WTC11 (cell line): Measurements from ENCODE around the gene AP1S1. TPM values are rescaled to one million over a fixed set of nuclear protein-coding genes. Genes with fewer than 3 reads are reported as not detected.

ENCODE experiments used
- ATAC-seq: fragments of 200-7000 bp; cut with Tn5 transposase; 2 replicates; pipeline ENCODE4 v1.10.0; 2021; ENCODE audit warnings: mild to moderate bottlenecking, moderate library complexity
- CTCF ChIA-PET: fragments of 300-600 bp; sonication (Branson Sonifier 250); formaldehyde crosslinking; loops from one replicate; lab custom pipeline; 2021; ENCODE audit warnings: antibody characterized with exemption; lab: Charles Lee
- POLR2A ChIA-PET: fragments of 350-600 bp; sonication (Branson Sonifier 250); formaldehyde crosslinking; loops from one replicate; lab custom pipeline; 2021; ENCODE audit warnings: antibody characterized with exemption; lab: Charles Lee
- DNase-seq: peaks from one replicate; pipeline ENCODE4 v3.0.0; 2021; ENCODE audit warnings: low spot score
- H3K27ac Mint-ChIP-seq: 2 replicates; pipeline ENCODE4 v1.8.0; 2021; ENCODE audit warnings: mixed read lengths
- H3K27me3 Mint-ChIP-seq: 2 replicates; pipeline ENCODE4 v1.8.0; 2021; ENCODE audit warnings: low read depth, mild to moderate bottlenecking, moderate library complexity, mixed read lengths
- H3K36me3 Mint-ChIP-seq: 2 replicates; pipeline ENCODE4 v1.8.0; 2021; ENCODE audit warnings: mixed read lengths
- H3K4me1 Mint-ChIP-seq: 2 replicates; pipeline ENCODE4 v1.8.0; 2022; ENCODE audit warnings: mixed read lengths
- H3K4me3 Mint-ChIP-seq: 2 replicates; pipeline ENCODE4 v1.8.0; 2021; ENCODE audit warnings: mild to moderate bottlenecking, moderate library complexity, mixed read lengths
- H3K9me3 Mint-ChIP-seq: 2 replicates; pipeline ENCODE4 v1.8.0; 2021; ENCODE audit warnings: mixed read lengths
- MXD4 ChIP-seq: fragments of 250-450 bp; sonication (Bioruptor Pico); IDR thresholded peaks from 2 replicates; pipeline ENCODE4 v1.8.0; 2021; ENCODE audit warnings: mild to moderate bottlenecking, moderate library complexity, borderline replicate concordance
- ZNF121 ChIP-seq: sonication (generic); formaldehyde crosslinking; IDR thresholded peaks from 2 replicates; pipeline ENCODE4 v1.8.0; 2023; ENCODE audit warnings: missing genetic modification reagents
- total RNA-seq: library from RNA; stranded (reverse); gene quantifications from 3 replicates; pipeline ENCODE4 v1.2.3, GENCODE V29; 2021
- TF ChIP-seq, protein P1 (sequence below): sonication (generic); formaldehyde crosslinking; IDR thresholded peaks from 2 replicates; pipeline ENCODE4 v1.8.1; 2023; ENCODE audit warnings: mild to moderate bottlenecking, missing genetic modification reagents, borderline replicate concordance
- TF ChIP-seq, protein P2 (sequence below): sonication (generic); formaldehyde crosslinking; IDR thresholded peaks from 2 replicates; pipeline ENCODE4 v1.8.0; 2023; ENCODE audit warnings: missing genetic modification reagents
- TF ChIP-seq, protein P3 (sequence below): sonication (generic); formaldehyde crosslinking; IDR thresholded peaks from 2 replicates; pipeline ENCODE4 v1.8.0; 2022; ENCODE audit warnings: missing genetic modification reagents
- TF ChIP-seq, protein P4 (sequence below): sonication (generic); formaldehyde crosslinking; IDR thresholded peaks from 2 replicates; pipeline ENCODE4 v1.8.1; 2023; ENCODE audit warnings: mild to moderate bottlenecking, missing genetic modification reagents
- TF ChIP-seq, protein P5 (sequence below): sonication (generic); formaldehyde crosslinking; IDR thresholded peaks from 2 replicates; pipeline ENCODE4 v1.8.0; 2022; ENCODE audit warnings: mild to moderate bottlenecking, missing genetic modification reagents
- TF ChIP-seq, protein P6 (sequence below): sonication (generic); formaldehyde crosslinking; IDR thresholded peaks from 2 replicates; pipeline ENCODE4 v1.8.1; 2023; ENCODE audit warnings: mild to moderate bottlenecking, moderate library complexity, missing genetic modification reagents

The AP1S1 gene
- total RNA-seq, 1 experiment from 2014 or later, result 60.7 TPM

DNA sequence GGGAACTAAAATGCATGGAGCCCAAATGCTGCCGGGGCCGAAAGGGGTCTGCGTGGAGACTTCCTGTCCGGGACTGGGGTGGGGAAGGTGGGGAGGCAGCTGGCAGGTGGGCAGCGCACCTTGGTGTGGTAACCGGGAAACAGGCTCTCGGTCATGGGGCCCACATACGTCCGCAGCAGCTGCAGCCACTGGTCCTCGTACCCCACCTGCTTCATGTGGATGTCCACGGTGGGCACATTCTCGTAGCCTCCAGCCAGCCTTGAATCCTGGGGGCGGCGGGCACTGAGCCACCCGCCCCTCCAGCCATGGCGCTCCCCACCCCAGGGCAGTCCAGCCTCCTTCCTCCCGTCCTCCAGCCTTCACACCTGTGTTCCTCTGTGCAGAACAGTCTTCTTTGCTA is 53.2 kb downstream of the AP1S1 start (continued):
- TF ChIP-seq, protein P1, sequence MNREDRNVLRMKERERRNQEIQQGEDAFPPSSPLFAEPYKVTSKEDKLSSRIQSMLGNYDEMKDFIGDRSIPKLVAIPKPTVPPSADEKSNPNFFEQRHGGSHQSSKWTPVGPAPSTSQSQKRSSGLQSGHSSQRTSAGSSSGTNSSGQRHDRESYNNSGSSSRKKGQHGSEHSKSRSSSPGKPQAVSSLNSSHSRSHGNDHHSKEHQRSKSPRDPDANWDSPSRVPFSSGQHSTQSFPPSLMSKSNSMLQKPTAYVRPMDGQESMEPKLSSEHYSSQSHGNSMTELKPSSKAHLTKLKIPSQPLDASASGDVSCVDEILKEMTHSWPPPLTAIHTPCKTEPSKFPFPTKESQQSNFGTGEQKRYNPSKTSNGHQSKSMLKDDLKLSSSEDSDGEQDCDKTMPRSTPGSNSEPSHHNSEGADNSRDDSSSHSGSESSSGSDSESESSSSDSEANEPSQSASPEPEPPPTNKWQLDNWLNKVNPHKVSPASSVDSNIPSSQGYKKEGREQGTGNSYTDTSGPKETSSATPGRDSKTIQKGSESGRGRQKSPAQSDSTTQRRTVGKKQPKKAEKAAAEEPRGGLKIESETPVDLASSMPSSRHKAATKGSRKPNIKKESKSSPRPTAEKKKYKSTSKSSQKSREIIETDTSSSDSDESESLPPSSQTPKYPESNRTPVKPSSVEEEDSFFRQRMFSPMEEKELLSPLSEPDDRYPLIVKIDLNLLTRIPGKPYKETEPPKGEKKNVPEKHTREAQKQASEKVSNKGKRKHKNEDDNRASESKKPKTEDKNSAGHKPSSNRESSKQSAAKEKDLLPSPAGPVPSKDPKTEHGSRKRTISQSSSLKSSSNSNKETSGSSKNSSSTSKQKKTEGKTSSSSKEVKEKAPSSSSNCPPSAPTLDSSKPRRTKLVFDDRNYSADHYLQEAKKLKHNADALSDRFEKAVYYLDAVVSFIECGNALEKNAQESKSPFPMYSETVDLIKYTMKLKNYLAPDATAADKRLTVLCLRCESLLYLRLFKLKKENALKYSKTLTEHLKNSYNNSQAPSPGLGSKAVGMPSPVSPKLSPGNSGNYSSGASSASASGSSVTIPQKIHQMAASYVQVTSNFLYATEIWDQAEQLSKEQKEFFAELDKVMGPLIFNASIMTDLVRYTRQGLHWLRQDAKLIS, result no peak
- TF ChIP-seq, protein P2, sequence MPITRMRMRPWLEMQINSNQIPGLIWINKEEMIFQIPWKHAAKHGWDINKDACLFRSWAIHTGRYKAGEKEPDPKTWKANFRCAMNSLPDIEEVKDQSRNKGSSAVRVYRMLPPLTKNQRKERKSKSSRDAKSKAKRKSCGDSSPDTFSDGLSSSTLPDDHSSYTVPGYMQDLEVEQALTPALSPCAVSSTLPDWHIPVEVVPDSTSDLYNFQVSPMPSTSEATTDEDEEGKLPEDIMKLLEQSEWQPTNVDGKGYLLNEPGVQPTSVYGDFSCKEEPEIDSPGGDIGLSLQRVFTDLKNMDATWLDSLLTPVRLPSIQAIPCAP (CRISPR knock-in tag), result no peak
- no peak for TF ChIP-seq MXD4

DNA sequence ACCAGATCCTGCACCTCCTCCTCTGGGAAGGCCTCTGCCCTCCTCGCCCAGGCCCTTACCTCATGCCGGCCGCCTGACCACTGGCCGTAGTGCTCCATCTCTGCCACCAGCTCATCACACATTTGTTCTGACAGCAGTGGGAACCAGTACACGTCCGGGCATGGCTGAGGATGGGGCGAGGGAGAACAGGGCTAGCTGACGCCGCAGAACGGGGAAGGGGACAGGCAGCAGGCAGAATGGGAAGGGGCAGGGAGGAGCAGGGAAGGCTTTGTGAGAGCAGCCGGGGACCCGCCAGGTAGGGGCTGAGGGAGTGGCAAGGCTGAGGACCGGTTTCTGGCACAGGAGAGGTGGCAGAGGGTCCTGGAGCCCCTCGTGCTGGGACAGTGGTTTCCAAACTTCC is 54.5 kb downstream of the AP1S1 start:
- Mint-ChIP-seq H3K4me1 (no peaks in the 10 kb centered on the region; the same call in 1 of the 2 replicates), H3K4me3 (no peak overlapping the region), H3K27me3 (no peaks in the 10 kb centered on the region), H3K9me3 (no peaks in the 10 kb centered on the region), H3K27ac (peak overlapping the region; percentile 74), H3K36me3 (peaks cover 3% of the 10 kb centered on the region; the same call in 1 of the 2 replicates)
- CTCF ChIA-PET, result interaction anchor here (0.7 to 1.0 kb wide), 3 partner anchors 9 to 114 kb away, joined by 3 read pairs; partner anchors contain the start of gene ZNHIT1
- POLR2A ChIA-PET, result no interaction called here
- ATAC-seq, result no peak
- DNase-seq, result no peak
- TF ChIP-seq, protein P3, sequence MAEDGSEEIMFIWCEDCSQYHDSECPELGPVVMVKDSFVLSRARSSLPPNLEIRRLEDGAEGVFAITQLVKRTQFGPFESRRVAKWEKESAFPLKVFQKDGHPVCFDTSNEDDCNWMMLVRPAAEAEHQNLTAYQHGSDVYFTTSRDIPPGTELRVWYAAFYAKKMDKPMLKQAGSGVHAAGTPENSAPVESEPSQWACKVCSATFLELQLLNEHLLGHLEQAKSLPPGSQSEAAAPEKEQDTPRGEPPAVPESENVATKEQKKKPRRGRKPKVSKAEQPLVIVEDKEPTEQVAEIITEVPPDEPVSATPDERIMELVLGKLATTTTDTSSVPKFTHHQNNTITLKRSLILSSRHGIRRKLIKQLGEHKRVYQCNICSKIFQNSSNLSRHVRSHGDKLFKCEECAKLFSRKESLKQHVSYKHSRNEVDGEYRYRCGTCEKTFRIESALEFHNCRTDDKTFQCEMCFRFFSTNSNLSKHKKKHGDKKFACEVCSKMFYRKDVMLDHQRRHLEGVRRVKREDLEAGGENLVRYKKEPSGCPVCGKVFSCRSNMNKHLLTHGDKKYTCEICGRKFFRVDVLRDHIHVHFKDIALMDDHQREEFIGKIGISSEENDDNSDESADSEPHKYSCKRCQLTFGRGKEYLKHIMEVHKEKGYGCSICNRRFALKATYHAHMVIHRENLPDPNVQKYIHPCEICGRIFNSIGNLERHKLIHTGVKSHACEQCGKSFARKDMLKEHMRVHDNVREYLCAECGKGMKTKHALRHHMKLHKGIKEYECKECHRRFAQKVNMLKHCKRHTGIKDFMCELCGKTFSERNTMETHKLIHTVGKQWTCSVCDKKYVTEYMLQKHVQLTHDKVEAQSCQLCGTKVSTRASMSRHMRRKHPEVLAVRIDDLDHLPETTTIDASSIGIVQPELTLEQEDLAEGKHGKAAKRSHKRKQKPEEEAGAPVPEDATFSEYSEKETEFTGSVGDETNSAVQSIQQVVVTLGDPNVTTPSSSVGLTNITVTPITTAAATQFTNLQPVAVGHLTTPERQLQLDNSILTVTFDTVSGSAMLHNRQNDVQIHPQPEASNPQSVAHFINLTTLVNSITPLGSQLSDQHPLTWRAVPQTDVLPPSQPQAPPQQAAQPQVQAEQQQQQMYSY (CRISPR knock-in tag), result no peak
- no peak for TF ChIP-seq ZNF121 (CRISPR knock-in tag)
- TF ChIP-seq, protein P4, sequence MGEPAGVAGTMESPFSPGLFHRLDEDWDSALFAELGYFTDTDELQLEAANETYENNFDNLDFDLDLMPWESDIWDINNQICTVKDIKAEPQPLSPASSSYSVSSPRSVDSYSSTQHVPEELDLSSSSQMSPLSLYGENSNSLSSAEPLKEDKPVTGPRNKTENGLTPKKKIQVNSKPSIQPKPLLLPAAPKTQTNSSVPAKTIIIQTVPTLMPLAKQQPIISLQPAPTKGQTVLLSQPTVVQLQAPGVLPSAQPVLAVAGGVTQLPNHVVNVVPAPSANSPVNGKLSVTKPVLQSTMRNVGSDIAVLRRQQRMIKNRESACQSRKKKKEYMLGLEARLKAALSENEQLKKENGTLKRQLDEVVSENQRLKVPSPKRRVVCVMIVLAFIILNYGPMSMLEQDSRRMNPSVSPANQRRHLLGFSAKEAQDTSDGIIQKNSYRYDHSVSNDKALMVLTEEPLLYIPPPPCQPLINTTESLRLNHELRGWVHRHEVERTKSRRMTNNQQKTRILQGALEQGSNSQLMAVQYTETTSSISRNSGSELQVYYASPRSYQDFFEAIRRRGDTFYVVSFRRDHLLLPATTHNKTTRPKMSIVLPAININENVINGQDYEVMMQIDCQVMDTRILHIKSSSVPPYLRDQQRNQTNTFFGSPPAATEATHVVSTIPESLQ, result no peak
- TF ChIP-seq, protein P5, sequence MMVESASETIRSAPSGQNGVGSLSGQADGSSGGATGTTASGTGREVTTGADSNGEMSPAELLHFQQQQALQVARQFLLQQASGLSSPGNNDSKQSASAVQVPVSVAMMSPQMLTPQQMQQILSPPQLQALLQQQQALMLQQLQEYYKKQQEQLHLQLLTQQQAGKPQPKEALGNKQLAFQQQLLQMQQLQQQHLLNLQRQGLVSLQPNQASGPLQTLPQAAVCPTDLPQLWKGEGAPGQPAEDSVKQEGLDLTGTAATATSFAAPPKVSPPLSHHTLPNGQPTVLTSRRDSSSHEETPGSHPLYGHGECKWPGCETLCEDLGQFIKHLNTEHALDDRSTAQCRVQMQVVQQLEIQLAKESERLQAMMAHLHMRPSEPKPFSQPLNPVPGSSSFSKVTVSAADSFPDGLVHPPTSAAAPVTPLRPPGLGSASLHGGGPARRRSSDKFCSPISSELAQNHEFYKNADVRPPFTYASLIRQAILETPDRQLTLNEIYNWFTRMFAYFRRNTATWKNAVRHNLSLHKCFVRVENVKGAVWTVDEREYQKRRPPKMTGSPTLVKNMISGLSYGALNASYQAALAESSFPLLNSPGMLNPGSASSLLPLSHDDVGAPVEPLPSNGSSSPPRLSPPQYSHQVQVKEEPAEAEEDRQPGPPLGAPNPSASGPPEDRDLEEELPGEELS (CRISPR knock-in tag), result no peak
- TF ChIP-seq, protein P6, sequence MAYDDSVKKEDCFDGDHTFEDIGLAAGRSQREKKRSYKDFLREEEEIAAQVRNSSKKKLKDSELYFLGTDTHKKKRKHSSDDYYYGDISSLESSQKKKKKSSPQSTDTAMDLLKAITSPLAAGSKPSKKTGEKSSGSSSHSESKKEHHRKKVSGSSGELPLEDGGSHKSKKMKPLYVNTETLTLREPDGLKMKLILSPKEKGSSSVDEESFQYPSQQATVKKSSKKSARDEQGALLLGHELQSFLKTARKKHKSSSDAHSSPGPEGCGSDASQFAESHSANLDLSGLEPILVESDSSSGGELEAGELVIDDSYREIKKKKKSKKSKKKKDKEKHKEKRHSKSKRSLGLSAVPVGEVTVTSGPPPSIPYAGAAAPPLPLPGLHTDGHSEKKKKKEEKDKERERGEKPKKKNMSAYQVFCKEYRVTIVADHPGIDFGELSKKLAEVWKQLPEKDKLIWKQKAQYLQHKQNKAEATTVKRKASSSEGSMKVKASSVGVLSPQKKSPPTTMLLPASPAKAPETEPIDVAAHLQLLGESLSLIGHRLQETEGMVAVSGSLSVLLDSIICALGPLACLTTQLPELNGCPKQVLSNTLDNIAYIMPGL (CRISPR knock-in tag), result no peak
